Fibroblast of skin of abdomen (primary cell): ENCODE results near the gene PVR. TPM values are rescaled to one million over a fixed set of nuclear protein-coding genes. Genes with fewer than 3 reads are reported as not detected.
"Not testable (repeated sequence)": the region's sequence is repeated elsewhere in the genome, so short reads cannot be mapped to it uniquely, and the experiment has no call there.

Experiments
- DNase-seq: peaks from one replicate; pipeline ENCODE4 v3.0.0-alpha.2; 2013
- polyA plus RNA-seq, 2 experiments: library from polyadenylated mRNA; unstranded; fragments of 120-200 nt; gene quantifications; one replicate each; pipeline ENCODE4 v1.2.1, GENCODE V29; 2013; ENCODE audit not compliant: insufficient read length in 2 of 2

The PVR gene
- 83.1 TPM for polyA plus RNA-seq (2013, experiment 1 of 2; ENCODE audit: insufficient read length)
- 81.2 TPM for polyA plus RNA-seq (2013, experiment 2 of 2; ENCODE audit: insufficient read length)

GRCh38 chr19:44643605-44644401, at the start of gene PVR:
TSS of gene PVR (plus strand) at chr19:44643910. CDS start at chr19:44644097, 187 bp downstream.
- peak; percentile 77 for DNase-seq

- no peak for DNase-seq
Measured at GRCh38 chr19:44596428-44597130, 47.1 kb upstream of the PVR start.

GRCh38 chr19:44597131-44597491, 46.6 kb upstream of the PVR start:
- DNase-seq = no peak

GRCh38 chr19:44598355-44598754, 45.4 kb upstream of the PVR start:
- DNase-seq = no peak

- DNase-seq = no peak
Measured at GRCh38 chr19:44598880-44599279, 44.8 kb upstream of the PVR start.

GRCh38 chr19:44600466-44600865, 43.2 kb upstream of the PVR start:
- no peak for DNase-seq

GRCh38 chr19:44602081-44602480, 41.6 kb upstream of the PVR start:
- DNase-seq = no peak

- peak; percentile 94 for DNase-seq
Measured at GRCh38 chr19:44603201-44603945, 40.3 kb upstream of the PVR start.

- no peak for DNase-seq
Measured at GRCh38 chr19:44604241-44604640, 39.5 kb upstream of the PVR start.

- DNase-seq = no peak
Measured at GRCh38 chr19:44605547-44605946, 38.2 kb upstream of the PVR start.

GRCh38 chr19:44607049-44607448, 36.7 kb upstream of the PVR start:
- peak; percentile 50 for DNase-seq

GRCh38 chr19:44607917-44608316, 35.8 kb upstream of the PVR start:
- no peak for DNase-seq

- peak; percentile 82 for DNase-seq
Measured at GRCh38 chr19:44608391-44608821, 35.3 kb upstream of the PVR start.

GRCh38 chr19:44609219-44609618, 34.5 kb upstream of the PVR start:
- peak; percentile 37 for DNase-seq

GRCh38 chr19:44610497-44610896, 33.2 kb upstream of the PVR start:
- not testable (repeated sequence) for DNase-seq

- no peak for DNase-seq
Measured at GRCh38 chr19:44611812-44612295, 31.9 kb upstream of the PVR start.

- DNase-seq = no peak
Measured at GRCh38 chr19:44613295-44614178, 30.2 kb upstream of the PVR start, which contains the start of gene IGSF23. TSS of gene IGSF23 (plus strand) at chr19:44613563. CDS start at chr19:44613646, 83 bp downstream.

GRCh38 chr19:44614313-44614712, 29.4 kb upstream of the PVR start:
- DNase-seq = no peak

- DNase-seq = no peak
Measured at GRCh38 chr19:44615863-44616247, 27.9 kb upstream of the PVR start.

GRCh38 chr19:44617110-44617880, 26.4 kb upstream of the PVR start:
- DNase-seq = no peak
